Measurements from ENCODE around the gene SOX18. TPM values are rescaled to one million over a fixed set of nuclear protein-coding genes. Genes with fewer than 3 reads are reported as not detected.
A peak's percentile ranks its signal among the peaks of the same experiment; 100 is the strongest.

SOX18 gene
- total and polyA plus RNA-seq, 2 of the 8 experiments (the other 6 are each of a cell fraction or from before 2014, with no cell fraction given), result 0.09 TPM; not detected in 1

GRCh38 chr20:64052326-64052722 lies 2.9 kb upstream of the SOX18 start:
- Histone ChIP-seq H3K9ac (replicated peaks in 1 of 4; ENCODE audit: extremely low read depth in 1 of 4, low read depth in 3 of 4, low read length in 3 of 4) (no peak overlapping the region), H4K5ac (ENCODE audit: insufficient read length, low read depth, low read length) (no peak overlapping the region), H4K91ac (replicated peaks; ENCODE audit: insufficient read length, low read length) (no peak overlapping the region), H3K27me3 (replicated peaks in 1 of 4; ENCODE audit: control insufficient read depth in 3 of 4, extremely low read depth in 1 of 4, insufficient read depth in 3 of 4, low read length in 3 of 4) (peaks cover 31 to 47% (median 39%) of the 10 kb centered on the region in 4 experiments), H3K27ac (ENCODE audit: low read depth, low read length) (no peak overlapping the region), H4K20me1 (replicated peaks in 1 of 2; ENCODE audit: control insufficient read depth in 1 of 2, insufficient read depth in 2 of 2, low read length in 2 of 2) (no peaks in the 10 kb centered on the region), H3K56ac (replicated peaks; ENCODE audit: insufficient read length, low read depth, low read length) (no peak overlapping the region), H3K4me2 (ENCODE audit: insufficient read depth in 1 of 2, low read depth in 2 of 2, low read length in 2 of 2) (no peak overlapping the region), H3K18ac (ENCODE audit: extremely low read depth, low read length) (no peak overlapping the region), H3K4me3 (ENCODE audit: extremely low read depth in 1 of 4, insufficient read depth in 2 of 4, low read depth in 3 of 4, low read length in 4 of 4) (no peak overlapping the region), H2BK20ac (ENCODE audit: low read length) (no peak overlapping the region), H3K79me2 (ENCODE audit: control insufficient read depth in 1 of 2, insufficient read depth in 2 of 2, low read length in 2 of 2) (no peaks in the 10 kb centered on the region), H3K79me1 (ENCODE audit: low read depth, low read length) (no peaks in the 10 kb centered on the region), H3K36me3 (ENCODE audit: control insufficient read depth in 2 of 4, insufficient read depth in 4 of 4, low read length in 3 of 4) (peaks cover 0 to 10% (median 0%) of the 10 kb centered on the region in 4 experiments; a peak in 1 of 8 replicates), H4K8ac (ENCODE audit: extremely low read depth, insufficient read depth, low read length) (peak overlapping the region; percentile 51; the same call in 1 of the 2 replicates), H3K4ac (replicated peaks; ENCODE audit: insufficient read length, low read depth, low read length) (no peak overlapping the region), H2BK120ac (replicated peaks; ENCODE audit: low read depth, low read length) (no peak overlapping the region), H3K23ac (ENCODE audit: insufficient read length) (no peak overlapping the region), H2AFZ (ENCODE audit: low read length) (no peak overlapping the region), H3K23me2 (ENCODE audit: low read depth, low read length) (peaks cover 4% of the 10 kb centered on the region; the same call in 1 of the 2 replicates), H2BK15ac (ENCODE audit: low read length) (peak overlapping the region; percentile 61; the same call in 1 of the 2 replicates), H3K14ac (ENCODE audit: insufficient read length) (no peak overlapping the region), H3K9me3 (ENCODE audit: insufficient read depth in 2 of 2, low read depth in 1 of 2, low read length in 1 of 2) (no peaks in the 10 kb centered on the region), H2BK12ac (ENCODE audit: low read depth, low read length) (peak overlapping the region; percentile 60; the same call in 1 of the 2 replicates), H2BK5ac (ENCODE audit: low read depth, low read length) (no peak overlapping the region), H2AK5ac (ENCODE audit: low read depth, low read length) (no peak overlapping the region), H3K4me1 (replicated peaks in 1 of 4; ENCODE audit: control insufficient read depth in 3 of 4, insufficient read depth in 4 of 4, low read length in 3 of 4) (peaks cover 0 to 30% (median 14%) of the 10 kb centered on the region in 4 experiments; a peak in 6 of 7 replicates)
- ChIA-PET CTCF (ENCODE audit: partially characterized antibody) (interaction anchor here (0.7 to 15.0 kb wide), 9 partner anchors 9 to 100 kb away, joined by 3 to 139 read pairs (median 11); partner anchors contain the start of genes LKAAEAR1, OPRL1, PRPF6 and RGS19), POLR2A (ENCODE audit: partially characterized antibody) (interaction anchor here (1.6 to 3.7 kb wide), 3 partner anchors 10 to 16 kb away, joined by 5 to 24 read pairs (median 7); partner anchors contain the start of gene TCEA2)
- WGBS, 2 experiments (ENCODE audit: extremely low coverage in 1 of 2, insufficient coverage in 1 of 2, insufficient read length in 1 of 2, insufficient replicate concordance in 2 of 2, low coverage in 1 of 2, low lambda C conversion rate in 2 of 2, missing lambda C conversion rate in 1 of 2), result 80% methylated on average over 6 of the region's 10 CpGs; no CpG with 5 or more reads in 1 of the 2 experiments
- no peak for DNase-seq (ENCODE audit: low read depth in 1 of 2, low spot score in 2 of 2)
- FAIRE-seq, result no peak
- TF ChIP-seq EP300 (IDR thresholded peaks at IDR 0.05; ENCODE audit: borderline replicate concordance in 1 of 2, low read depth in 2 of 2, low read length in 2 of 2) (no peak), MAFK (IDR thresholded peaks at IDR 0.05; ENCODE audit: low read depth, low read length) (no peak), CBX5 (IDR thresholded peaks at IDR 0.05; ENCODE audit: low read depth, low read length) (no peak), POLR2A (IDR thresholded peaks at IDR 0.05; ENCODE audit: control extremely low read depth in 1 of 2, low read depth in 2 of 2, low read length in 2 of 2) (no peak), TCF12 (IDR thresholded peaks at IDR 0.05; ENCODE audit: low read depth, low read length) (no peak), TAF1 (IDR thresholded peaks at IDR 0.05; ENCODE audit: low read depth, low read length) (no peak), CBX8 (IDR thresholded peaks at IDR 0.05; ENCODE audit: borderline replicate concordance, low read depth, low read length) (no peak), RBBP5 (IDR thresholded peaks at IDR 0.05; ENCODE audit: borderline replicate concordance, low read depth, low read length) (no peak), E2F6 (IDR thresholded peaks at IDR 0.05) (no peak), BCL11A (IDR thresholded peaks at IDR 0.05; ENCODE audit: low read depth in 2 of 2, low read length in 2 of 2) (no peak), JUND (IDR thresholded peaks at IDR 0.05; ENCODE audit: low read length) (no peak), PHF8 (conservative IDR thresholded peaks at IDR 0.05; ENCODE audit: low read depth, low read length) (no peak), BRCA1 (IDR thresholded peaks at IDR 0.05; ENCODE audit: low read depth, low read length) (no peak), KDM5A (IDR thresholded peaks at IDR 0.05; ENCODE audit: low read length) (no peak)

Measured in H1 (cell line).